OCI-LY7 (cell line): ENCODE data around the gene ACVR1B. TPM values are rescaled to one million over a fixed set of nuclear protein-coding genes. Genes with fewer than 3 reads are reported as not detected.

Experiments used
- BruUV-seq: library from RNA; stranded (reverse); fragments of 400-500 nt; replicated peaks from 2 replicates; lab custom pipeline; 2021; lab: Mats Ljungman, UMichigan
- CTCF ChIA-PET: fragments of 300-600 bp; sonication (Branson Sonifier 250); formaldehyde crosslinking; loops from one replicate; lab custom pipeline; 2022; ENCODE audit warnings: antibody characterized with exemption; ENCODE audit not compliant: unreplicated experiment; lab: Charles Lee
- POLR2A ChIA-PET: fragments of 300-600 bp; sonication (Branson Sonifier 250); formaldehyde crosslinking; loops from one replicate; lab custom pipeline; 2022; ENCODE audit warnings: antibody characterized with exemption; lab: Charles Lee
- DNase-seq: peaks from one replicate; pipeline ENCODE4 v3.0.0-alpha.2; 2015; ENCODE audit warnings: low spot score
- H2AFZ ChIP-seq: fragments of 200-600 bp; sonication (generic), shearing (Covaris generic); 2 replicates; pipeline ENCODE4 v1.6.1; 2014; ENCODE audit warnings: mild to moderate bottlenecking, antibody characterized with exemption, low read length, moderate library complexity
- H3K27ac ChIP-seq: fragments of 200-600 bp; sonication (generic); 2 replicates; pipeline ENCODE4 v1.5.1; 2014; ENCODE audit warnings: mixed run types, low read depth, mild to moderate bottlenecking, moderate library complexity, low read length, inconsistent platforms; ENCODE audit not compliant: poor library complexity, severe bottlenecking
- H3K36me3 ChIP-seq: fragments of 200-600 bp; sonication (generic); 2 replicates; pipeline ENCODE4 v1.6.1; 2014; ENCODE audit warnings: mild to moderate bottlenecking, antibody characterized with exemption, low read length, moderate library complexity, mixed read lengths; ENCODE audit not compliant: insufficient read depth
- H3K4me1 ChIP-seq: fragments of 200-600 bp; sonication (generic); 2 replicates; pipeline ENCODE4 v1.5.1; 2014; ENCODE audit warnings: mild to moderate bottlenecking, low read length; ENCODE audit not compliant: insufficient read depth, poor library complexity, severe bottlenecking
- H3K4me2 ChIP-seq: fragments of 200-600 bp; sonication (generic); 2 replicates; pipeline ENCODE4 v1.6.1; 2014; ENCODE audit warnings: mild to moderate bottlenecking, low read length
- H3K4me3 ChIP-seq: fragments of 200-600 bp; sonication (generic); 2 replicates; pipeline ENCODE4 v1.5.1; 2014; ENCODE audit warnings: mild to moderate bottlenecking, low read depth, low read length; ENCODE audit not compliant: poor library complexity, severe bottlenecking
- H3K79me2 ChIP-seq: fragments of 200-600 bp; sonication (generic); 2 replicates; pipeline ENCODE4 v1.6.1; 2016; ENCODE audit warnings: low read depth, mild to moderate bottlenecking, low read length, moderate library complexity, mixed read lengths; ENCODE audit not compliant: insufficient read depth
- H3K9me2 ChIP-seq: fragments of 200-600 bp; sonication (generic); 2 replicates; pipeline ENCODE4 v1.6.1; 2016; ENCODE audit warnings: mild to moderate bottlenecking, low read length, mixed read lengths; ENCODE audit not compliant: insufficient read depth
- H3K9me3 ChIP-seq: fragments of 200-600 bp; sonication (generic); 2 replicates; pipeline ENCODE4 v1.6.1; 2014; ENCODE audit warnings: mild to moderate bottlenecking, mixed run types, low read length, mixed read lengths
- H4K20me1 ChIP-seq: fragments of 200-600 bp; sonication (generic); 2 replicates; pipeline ENCODE4 v1.6.1; 2014; ENCODE audit warnings: mild to moderate bottlenecking, antibody characterized with exemption, low read length, moderate library complexity, mixed read lengths; ENCODE audit not compliant: insufficient read depth
- CTCF ChIP-seq: fragments of 200-600 bp; sonication (generic); conservative IDR thresholded peaks from 2 replicates; pipeline ENCODE4 v1.5.1; 2014; ENCODE audit warnings: mild to moderate bottlenecking, antibody characterized with exemption, low read length, moderate library complexity, mixed read lengths
- EZH2phosphoT487 ChIP-seq: fragments of 200-600 bp; sonication (generic); IDR thresholded peaks from 2 replicates; pipeline ENCODE4 v1.6.1; 2018; ENCODE audit warnings: low read depth, borderline replicate concordance, mild to moderate bottlenecking, mixed run types, antibody characterized with exemption, low read length, moderate library complexity, mixed read lengths
- intact Hi-C: fragments of 100-400 bp; cut with micrococcal nuclease; formaldehyde crosslinking; loops from one replicate; pipeline ENCODE4 v1.10.0; 2022; ENCODE audit not compliant: unreplicated experiment
- total RNA-seq, 2 experiments: library from RNA; depleted of rRNA in 1 of 2; stranded (reverse); fragments of >200 nt in 1 of 2; shearing (Covaris generic) in 1 of 2; gene quantifications; 2 replicates each; pipeline ENCODE4 v1.2.3, GENCODE V29; 2014 to 2022

ACVR1B gene
- total RNA-seq, 2 experiments from 2014 or later: 4.1 to 6.8 TPM

GRCh38 chr12:51932218-51933076 lies 19.1 kb upstream of the ACVR1B start:
- ChIA-PET POLR2A (no interaction called here), CTCF (no interaction called here)
- TF ChIP-seq CTCF (no peak), EZH2phosphoT487 (no peak)
- no peaks in the 10 kb centered on the region for H3K9me2 ChIP-seq
- H3K4me2 ChIP-seq: no peak overlapping the region
- DNase-seq: no peak
- BruUV-seq: no TSS peak
- intact Hi-C loops: no loop called here
- H2AFZ ChIP-seq: no peak overlapping the region
- no peak overlapping the region for H3K4me3 ChIP-seq
- no peaks in the 10 kb centered on the region for H3K79me2 ChIP-seq
- no peaks in the 10 kb centered on the region for H3K4me1 ChIP-seq
- no peaks in the 10 kb centered on the region for H3K36me3 ChIP-seq
- no peaks in the 10 kb centered on the region for H4K20me1 ChIP-seq
- H3K27ac ChIP-seq: no peak overlapping the region
- H3K9me3 ChIP-seq: no peaks in the 10 kb centered on the region

GRCh38 chr12:51934080-51934479 lies 17.4 kb upstream of the ACVR1B start:
- CTCF ChIA-PET: no interaction called here
- intact Hi-C loops: no loop called here
- BruUV-seq: no TSS peak
- Histone ChIP-seq H3K4me1 (no peaks in the 10 kb centered on the region), H3K4me3 (no peak overlapping the region), H3K9me3 (no peaks in the 10 kb centered on the region), H2AFZ (no peak overlapping the region), H3K36me3 (no peaks in the 10 kb centered on the region), H3K27ac (no peak overlapping the region), H3K79me2 (no peaks in the 10 kb centered on the region), H4K20me1 (no peaks in the 10 kb centered on the region), H3K4me2 (no peak overlapping the region), H3K9me2 (no peaks in the 10 kb centered on the region)
- no peak for DNase-seq
- POLR2A ChIA-PET: interaction anchor here (0.6 kb wide), 1 partner anchor 549 kb away, joined by 6 read pairs; no protein-coding TSS in a partner anchor
- no peak for TF ChIP-seq EZH2phosphoT487
- TF ChIP-seq CTCF: no peak

GRCh38 chr12:51937926-51938325 lies 13.6 kb upstream of the ACVR1B start:
- intact Hi-C loops: no loop called here
- POLR2A ChIA-PET: no interaction called here
- TF ChIP-seq EZH2phosphoT487 (no peak), CTCF (no peak)
- Histone ChIP-seq H3K9me2 (no peaks in the 10 kb centered on the region), H3K9me3 (no peaks in the 10 kb centered on the region), H3K79me2 (no peaks in the 10 kb centered on the region), H3K4me2 (no peak overlapping the region), H3K4me3 (no peak overlapping the region), H3K27ac (no peak overlapping the region), H3K4me1 (no peaks in the 10 kb centered on the region), H2AFZ (no peak overlapping the region), H3K36me3 (no peaks in the 10 kb centered on the region), H4K20me1 (no peaks in the 10 kb centered on the region)
- DNase-seq: no peak
- CTCF ChIA-PET: no interaction called here
- BruUV-seq: no TSS peak
